NAMALWA (cell line): ENCODE results near the gene SCGB1D1.
"Not testable (repeated sequence)": the region's sequence is repeated elsewhere in the genome, so short reads cannot be mapped to it uniquely, and the experiment has no call there.

Experiments
- DNase-seq: peaks from one replicate; pipeline ENCODE4 v3.0.0-alpha.2; 2015; ENCODE audit warnings: low spot score

SCGB1D1 gene

DNA sequence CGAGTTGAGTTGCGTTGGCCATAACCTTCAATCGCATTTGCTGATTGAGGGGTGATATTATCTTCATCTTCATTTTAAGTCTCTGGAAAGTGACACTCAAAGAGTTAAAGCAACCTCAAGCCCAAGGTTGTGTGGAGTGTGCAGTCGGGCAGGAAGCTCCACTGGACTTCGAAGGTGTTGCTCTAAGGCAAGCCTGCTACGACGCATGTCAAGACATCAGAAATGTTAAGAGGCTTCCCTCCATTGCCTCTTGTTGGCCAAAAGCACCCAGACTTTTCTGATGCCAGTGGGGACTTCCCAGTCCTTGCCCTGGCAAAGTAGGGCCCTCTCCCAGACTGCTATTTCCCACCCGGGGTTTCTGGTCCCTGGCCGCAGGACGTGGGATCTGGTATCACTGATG, 23.6 kb upstream of the SCGB1D1 start:
- DNase-seq, result no peak

DNA sequence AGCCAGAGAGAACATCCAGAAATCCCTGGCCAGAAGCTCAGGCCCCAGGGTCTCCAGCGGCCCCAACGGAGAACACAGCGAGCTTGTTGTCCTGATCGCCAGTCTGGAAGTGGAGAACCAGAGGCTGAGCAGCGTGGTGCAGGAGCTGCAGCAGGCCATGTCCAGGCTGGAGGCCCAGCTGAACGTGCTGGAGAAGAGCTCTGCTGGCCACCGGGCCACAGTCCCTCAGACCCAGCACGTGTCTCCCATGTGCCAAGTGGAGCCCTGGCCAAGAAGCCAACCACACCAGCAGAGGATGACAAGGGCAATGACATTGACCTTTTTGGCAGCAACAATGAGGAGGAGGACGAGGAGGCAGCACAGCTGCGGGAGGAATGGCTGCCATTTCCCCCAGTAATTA, 20.6 kb upstream of the SCGB1D1 start:
- DNase-seq, result no peak

DNA sequence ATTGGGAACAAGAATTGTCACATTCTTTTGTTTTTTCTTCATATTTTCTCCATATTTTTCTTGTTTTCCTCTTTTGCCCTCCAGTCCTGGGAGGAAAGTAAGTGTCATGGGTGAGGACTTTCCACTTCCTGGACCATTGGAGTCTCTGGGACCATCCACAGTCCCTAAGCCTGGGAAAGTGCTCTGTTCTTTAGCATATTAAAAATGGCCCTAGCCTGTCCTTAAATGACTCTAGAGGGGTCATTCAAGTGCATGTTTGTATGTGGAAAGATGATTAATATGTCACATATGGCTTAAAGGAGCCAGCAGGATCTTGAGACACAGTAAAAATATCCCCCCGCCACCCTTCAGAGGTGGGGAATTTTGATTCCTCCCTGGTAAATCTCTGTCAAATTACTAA, 20.1 kb upstream of the SCGB1D1 start:
- DNase-seq, result no peak

DNA sequence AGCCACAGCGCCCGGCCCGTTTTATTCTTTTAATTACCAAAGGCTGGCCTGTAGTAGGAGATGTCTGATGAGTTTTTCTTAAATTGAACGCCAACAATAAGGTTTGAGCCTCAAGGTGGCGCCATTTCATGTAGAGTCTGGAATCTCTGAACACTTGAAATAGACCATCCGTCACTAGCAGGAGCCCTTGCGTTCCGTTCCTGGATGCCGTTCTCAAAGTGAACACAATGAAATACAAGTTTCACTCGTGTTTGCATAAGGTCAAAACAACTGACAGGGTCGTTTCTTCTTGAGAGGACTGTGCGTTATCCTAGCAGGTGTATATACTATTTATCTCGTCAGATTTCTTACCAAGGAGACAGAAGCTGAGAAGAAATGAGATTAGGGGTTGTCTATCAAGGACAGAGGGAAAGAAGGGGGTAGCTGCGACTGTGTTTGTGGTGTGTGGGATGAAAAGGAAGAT, 18.7 kb upstream of the SCGB1D1 start:
- DNase-seq, result peak; percentile 93

DNA sequence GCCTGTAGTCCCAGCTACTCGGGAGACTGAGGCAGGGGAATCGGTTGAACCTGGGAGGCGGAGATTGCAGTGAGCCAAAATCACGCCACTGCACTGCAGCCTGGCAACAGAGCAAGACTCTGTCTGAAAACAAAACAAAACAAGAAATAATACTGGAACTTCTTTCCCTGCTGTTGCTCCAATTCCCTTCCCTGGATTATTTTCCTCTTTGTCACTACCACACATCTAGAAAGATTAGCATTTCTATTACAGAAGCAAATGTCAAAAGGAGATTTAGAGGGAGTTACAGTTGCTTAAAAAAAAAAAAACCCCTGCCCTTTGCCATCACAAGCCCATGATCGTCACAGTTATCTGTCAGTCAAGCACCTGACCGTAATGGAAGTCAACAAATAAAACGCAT, 17.7 kb upstream of the SCGB1D1 start:
- DNase-seq, result no peak

DNA sequence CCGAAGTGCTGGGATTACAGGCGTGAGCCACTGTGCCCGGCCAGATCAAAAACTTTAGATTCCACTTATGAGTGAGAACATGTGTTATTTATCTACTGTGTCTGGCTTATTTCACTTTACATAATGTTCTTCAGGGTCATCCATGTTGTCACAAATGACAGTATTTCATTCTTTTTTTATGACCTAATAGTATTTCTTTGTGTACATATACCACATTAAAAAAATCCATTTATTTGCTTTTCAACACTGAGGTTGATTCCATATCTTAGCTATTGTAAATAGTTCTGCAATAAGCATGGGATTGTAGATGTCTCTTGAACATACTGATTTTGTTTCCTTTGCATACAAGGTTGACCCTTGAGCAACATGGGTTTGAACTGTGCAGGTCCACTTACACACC, 13.2 kb upstream of the SCGB1D1 start:
- no peak for DNase-seq

DNA sequence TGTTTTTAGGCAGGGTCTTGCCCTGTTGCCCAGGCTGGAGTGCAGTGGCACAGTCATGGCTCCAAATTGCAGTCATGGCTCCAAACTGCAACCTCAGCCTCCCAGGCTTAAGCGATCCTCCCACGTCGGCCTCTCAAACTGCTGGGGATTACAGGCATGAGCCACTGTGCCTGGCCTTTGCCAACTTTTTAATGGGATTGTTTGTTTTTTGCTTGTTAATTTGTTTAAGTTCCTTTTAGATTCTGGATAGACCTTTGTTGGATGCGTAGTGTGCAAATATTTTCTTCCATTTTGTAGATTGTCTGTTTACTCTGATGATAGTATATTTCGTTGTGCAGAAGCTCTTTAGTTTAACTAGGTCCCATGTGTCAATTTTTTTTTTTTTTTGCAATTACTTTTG, 10.0 kb upstream of the SCGB1D1 start:
- DNase-seq, result no peak

DNA sequence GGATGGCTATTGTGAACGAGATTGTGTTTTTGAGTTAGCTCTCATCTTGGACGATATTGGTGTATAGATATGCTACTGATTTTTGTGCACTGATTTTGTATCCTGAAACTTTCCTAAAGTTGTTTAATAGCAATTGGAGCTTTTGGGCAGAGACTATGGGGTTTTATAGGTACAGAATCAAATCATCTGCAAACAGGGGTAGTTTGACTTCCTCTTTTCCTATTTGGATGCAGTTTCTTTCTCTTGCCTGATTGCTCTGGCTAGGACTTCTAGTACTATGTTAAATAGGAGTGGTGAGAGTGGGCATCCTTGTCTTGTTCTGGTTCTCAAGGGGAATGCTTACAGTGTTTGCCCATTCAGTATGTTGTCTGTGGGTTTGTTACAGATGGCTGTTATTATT, 8.9 kb upstream of the SCGB1D1 start:
- DNase-seq, result no peak

DNA sequence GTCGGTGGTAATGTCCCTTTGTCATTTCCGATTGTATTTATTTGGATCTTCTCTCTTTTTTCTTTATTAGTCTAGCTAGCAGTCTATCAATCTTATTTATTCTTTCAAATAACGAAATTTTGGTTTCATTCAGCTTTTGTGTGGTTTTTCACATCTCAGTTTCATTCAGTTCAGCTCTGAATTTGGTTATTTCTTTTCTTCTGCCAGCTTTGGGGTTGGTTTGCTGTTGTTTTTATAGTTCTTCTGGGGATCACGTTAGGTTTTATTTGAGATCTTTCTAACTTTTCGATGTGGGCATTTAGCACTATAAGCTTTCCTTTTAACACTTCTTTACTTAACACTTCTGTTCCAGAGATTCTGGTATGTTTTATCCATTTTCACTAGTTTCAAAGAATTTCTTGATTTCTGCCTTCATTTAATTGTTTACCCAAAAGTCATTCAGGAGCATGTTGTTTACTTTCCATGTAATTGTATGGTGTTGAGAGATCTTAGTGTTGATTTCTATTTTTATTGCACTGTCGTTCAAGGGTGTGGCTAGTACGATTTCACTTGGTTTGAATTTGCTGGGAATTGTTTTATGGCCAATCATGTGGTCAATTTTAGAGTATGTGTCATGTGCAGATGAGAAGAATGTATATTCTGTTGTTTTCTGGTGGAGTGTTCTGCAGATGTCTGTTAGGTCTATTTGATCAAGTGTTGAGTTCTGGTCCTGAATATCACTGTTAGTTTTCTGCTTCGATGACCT, 7.7 kb upstream of the SCGB1D1 start:
- DNase-seq, result no peak

DNA sequence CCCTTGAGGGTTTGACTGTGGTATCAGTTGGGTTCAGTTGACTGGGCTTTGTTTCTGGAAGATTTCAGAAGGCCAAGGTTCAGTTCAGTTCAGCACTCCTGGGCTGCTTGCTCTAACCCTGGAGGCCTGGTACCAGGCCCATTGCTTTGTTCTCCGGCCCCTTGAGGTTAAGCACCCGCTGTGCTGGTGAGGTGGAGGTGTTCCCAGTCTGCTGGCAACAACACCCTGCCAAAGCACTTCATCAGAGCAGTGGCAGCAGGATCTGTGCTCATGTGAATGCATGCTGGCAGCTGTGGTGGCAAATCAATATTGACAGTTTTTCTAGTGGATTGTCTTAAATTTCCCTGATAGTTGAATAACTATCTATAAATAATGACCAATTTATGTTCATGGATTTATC, 3.8 kb upstream of the SCGB1D1 start:
- DNase-seq, result no peak

DNA sequence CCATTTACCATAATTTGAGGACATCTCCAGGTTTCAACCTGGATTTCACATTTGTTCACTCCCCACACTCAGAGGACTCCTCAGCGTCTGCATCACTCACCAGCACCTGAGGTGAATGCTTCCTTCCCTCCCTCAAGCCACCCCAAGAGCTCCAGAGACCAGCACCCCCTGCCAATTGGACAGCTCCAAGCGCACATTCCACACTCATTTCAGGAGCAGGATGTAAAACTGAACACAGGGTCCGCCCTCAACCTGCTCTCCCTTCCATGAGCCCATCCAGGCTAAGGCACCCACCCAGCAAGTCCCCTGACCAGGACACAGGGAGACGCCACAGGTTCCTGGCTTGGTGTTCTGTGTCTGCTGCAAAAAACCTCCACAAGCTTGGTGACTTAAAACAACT, 3.9 kb downstream of the SCGB1D1 start:
- no peak for DNase-seq

DNA sequence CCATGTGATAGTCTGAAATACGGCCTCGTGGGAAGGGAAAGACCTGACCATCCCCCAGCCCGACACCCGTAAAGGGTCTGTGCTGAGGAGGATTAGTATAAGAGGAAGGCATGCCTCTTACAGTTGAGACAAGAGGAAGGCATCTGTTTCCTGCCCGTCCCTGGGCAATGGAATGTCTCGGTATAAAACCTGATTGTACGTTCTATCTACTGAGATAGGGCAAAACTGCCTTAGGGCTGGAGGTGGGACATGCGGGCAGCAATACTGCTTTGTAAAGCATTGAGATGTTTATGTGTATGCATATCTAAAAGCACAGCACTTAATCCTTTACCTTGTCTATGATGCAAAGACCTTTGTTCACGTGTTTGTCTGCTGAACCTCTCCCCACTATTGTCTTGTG, 5.0 kb downstream of the SCGB1D1 start:
- not testable (repeated sequence) for DNase-seq

DNA sequence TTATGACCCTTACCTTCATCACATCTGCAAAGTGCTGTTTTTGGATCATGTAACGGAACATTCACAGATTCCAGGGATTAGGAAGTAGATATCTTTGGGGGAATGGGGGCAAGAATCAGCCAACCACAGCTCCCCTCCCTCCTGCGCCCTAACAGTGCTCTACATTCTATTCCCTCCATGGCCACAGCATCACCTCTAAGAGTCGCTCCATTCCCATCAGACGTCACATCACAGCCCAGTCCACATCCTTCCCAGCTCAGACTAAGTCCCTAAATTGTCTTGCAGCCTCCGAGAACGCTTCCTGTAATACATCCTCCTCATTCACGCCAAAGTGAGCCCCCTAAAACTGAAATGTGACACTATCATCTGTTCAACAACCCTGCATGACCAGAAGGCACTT, 5.9 kb downstream of the SCGB1D1 start:
- DNase-seq, result no peak

DNA sequence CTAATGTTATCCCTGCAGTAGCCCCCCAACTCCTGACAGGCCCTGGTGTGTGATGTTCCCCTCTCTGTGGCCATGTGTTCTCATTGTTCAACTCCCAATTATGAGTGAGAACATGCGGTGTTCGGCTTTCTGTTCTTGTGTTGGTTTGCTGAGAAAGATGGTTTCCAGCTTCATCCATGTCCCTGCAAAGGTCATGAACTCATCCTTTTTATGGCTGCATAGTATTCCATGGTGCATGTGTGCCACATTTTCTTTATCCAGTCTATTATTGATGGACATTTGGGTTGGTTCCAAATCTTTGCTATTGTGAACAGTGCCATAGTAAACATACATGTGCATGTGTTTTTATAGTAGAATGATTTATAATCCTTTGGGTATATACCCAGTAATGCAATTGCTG, 7.4 kb downstream of the SCGB1D1 start:
- not testable (repeated sequence) for DNase-seq

DNA sequence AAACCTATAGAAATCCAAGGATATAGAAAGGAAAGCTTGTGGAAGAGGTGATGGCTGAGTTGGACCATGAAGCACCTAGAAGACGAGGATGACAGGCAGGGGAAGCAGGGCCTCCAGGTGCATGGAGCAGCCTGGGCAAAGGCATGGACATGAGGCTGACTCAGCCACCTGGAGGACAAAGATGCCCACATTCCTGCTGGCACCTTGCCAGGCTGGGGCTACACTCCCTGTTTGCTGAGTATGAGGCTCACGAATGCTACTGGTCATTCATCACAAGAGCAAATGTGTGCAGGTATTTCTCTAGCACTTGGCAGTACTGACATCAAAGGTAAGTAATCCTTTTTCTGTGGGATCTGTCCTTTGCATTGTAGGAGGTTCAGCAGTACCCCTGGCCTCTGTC, 11.4 kb downstream of the SCGB1D1 start:
- DNase-seq, result no peak

DNA sequence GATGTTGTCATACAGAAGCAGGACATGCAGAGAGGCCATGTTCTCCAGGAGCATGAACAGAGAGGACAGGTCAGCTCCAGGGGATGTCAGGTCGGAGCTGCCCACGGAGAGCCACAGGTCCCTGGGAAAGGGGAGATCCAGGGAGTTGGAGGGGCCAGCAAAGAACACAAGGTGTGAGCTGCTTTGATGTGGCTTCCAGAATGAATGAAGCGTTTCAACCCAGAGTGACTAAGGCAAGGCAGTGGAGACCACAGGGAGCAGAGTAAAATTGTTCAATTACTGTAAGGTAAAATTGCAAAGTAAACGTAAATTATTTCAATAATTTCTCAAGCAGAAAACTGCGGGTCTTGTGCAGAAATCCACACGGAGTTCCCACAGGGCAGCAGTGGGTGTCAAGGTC, 12.9 kb downstream of the SCGB1D1 start:
- no peak for DNase-seq

DNA sequence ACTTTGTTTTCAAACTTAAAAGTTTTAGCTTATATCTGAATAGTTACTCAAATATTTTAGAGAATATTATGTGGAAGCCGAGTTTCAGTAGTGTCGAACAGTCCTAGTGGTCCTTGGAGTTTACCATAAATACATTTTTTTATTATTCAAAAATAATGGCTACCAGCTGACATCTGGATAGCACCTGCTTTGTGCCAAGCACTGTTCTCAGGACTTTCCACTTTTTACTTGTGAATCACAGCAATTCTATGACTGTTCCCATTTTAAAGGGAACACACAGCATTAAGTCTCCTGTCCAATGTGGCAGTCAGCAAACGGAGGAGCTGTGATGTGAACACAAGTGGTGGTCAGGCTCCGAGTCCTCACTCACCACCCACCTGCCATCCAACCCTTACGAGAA, 14.4 kb downstream of the SCGB1D1 start:
- DNase-seq, result no peak

DNA sequence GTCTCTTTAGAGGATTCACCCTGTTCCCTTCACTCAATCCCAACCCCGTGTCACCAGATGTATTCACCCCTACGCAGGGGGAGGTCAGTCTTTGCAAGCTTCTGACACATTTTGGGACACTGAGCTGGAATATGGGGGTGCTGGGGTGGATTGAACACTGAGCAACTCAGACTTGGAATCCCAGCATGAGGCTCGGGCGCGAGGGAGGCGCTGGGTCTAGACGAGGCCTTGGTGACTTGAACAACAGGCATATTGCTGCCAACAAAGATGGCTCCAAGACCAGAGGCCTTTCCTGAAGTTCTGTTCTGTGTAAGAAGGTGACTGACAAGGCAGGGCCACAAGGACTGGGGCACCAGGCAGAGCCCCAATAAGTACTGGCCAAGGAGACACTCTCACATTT, 15.4 kb downstream of the SCGB1D1 start:
- no peak for DNase-seq

DNA sequence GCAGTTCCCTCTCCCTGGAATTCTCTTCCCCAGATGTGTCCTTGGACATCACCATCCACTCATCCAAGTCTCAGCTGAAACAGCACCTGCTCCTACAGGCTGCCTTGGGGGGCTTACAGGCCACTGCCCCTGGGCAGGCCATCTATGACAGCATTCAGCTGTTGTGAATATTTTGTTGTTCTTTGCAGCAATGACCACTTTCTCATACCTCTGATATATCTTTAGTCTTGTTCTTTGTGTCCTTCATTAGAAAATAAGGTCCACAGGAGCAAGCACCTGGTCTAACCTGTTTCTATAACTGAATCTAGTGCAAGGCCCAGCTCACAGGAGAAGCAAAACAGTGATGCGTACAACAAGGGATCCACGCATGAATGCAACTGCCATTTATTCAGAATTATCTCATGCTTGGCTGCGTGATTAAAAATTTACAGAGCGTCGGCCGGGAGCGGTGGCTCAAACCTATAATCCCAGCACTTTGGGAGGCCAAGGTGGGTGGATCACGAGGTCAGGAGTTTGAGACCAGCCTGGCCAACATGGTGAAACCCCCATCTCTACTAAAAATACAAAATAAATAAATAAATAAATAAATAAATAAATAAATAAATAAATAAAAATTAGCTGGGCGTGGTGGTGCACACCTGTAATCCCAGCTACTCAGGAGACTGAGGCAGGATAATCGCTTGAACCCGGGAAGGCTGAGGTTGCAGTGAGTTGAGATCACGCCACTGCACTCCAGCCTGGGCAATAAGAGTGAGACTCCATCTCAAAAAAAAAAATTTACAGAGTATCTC, 16.5 kb downstream of the SCGB1D1 start:
- not testable (repeated sequence) for DNase-seq

DNA sequence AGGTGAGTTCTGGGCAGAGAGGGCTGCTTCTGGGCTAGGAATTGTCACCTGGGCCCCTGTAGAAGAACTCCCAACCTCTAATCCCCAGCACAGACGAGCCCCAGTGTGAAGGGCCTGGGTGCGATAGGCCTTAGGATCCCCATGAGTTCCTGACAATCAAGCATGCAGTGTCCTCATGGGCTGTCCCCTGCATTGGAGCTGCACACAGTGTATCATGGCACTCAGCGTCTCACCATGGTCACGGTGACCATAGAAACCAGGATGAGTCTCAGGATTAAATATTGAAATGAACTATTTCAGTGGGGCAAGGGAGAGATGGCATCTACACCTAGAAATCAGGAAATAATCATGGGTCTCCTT, 18.7 kb downstream of the SCGB1D1 start:
- no peak for DNase-seq

DNA sequence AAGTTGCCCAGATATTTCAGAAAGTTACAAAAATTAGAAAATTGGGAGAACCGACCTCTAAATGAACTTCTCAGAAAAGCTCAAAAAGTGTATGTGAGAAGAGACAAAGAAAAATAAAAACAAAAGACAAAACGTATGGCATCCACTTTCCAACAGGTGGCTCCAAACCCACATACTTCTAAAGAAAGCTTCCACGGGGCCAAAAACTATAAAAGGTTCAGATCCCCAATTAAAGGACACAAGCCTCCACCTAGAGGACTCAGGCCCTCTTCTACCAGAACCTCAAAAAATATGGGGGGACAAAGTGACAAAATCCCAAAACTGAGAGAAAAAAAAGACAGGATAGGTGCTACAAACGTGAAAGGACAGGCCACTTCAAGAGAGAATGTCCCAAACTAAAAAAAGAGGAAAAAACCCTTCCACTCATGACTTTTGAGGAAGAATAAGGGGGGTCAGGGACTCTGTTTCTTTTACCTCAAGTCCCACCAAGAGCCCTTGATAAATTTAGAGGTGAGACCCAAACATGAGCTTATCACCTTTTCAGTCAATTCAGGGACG, 27.3 kb downstream of the SCGB1D1 start:
- peak; percentile 37 for DNase-seq

DNA sequence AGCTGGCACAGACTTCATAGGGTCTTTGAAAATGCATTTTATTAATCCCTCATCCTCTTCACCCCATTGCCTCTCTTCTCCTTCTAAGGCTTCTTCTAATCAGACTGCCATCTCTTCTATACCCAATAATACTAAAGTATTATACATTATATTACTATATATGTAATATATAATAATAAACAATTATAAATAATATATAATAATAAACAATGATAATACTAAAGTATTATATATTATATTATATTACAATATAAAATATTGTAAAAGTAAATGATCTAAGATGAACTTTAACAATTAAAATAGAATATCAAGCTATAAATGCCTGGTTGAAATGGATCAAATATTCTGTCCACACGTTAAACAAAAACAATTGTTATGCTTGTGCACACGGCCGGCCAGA, 31.5 kb downstream of the SCGB1D1 start:
- no peak for DNase-seq

DNA sequence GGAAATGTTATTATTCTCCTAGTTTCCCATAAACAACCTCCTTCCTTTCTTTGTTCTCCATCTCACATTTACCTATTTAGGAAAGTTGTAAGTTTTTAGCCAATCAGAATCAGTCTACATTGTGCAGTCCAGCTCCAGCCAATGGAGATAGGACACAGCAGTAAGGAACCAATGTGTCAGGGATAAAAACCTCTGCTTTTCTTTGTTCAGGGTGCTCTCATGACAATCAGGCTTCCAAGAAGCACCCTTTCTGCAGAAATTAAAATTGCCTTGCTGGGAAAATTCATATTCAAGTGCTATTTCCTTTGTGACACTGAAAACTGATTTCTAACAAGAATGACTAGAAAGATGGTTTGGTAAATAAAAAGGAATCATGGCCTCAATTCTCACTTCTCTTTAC, 33.1 kb downstream of the SCGB1D1 start:
- DNase-seq, result no peak
